Measurements from ENCODE around the gene GABBR1. TPM values are rescaled to one million over a fixed set of nuclear protein-coding genes. Genes with fewer than 3 reads are reported as not detected.

The GABBR1 gene
- polyA plus RNA-seq, 1 donor = 33.1 TPM

DNA sequence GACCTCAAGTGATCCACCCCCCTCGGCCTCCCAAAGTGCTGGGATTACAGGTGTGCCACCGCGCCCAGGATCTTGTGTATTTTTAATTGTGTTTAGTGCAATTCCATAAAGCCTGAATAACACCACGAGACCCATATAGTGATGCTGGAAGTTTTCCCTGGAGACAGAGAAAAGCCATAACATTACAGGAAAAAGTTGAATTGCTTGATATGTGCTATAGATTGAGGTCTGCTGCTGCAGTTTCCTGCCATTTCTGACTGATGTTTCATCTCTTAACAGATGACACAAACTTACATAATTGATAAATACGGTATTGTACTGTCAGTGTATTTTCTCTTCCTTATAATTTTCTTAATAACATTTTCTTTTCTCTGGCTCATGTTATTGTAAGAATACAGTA lies 66.1 kb downstream of the GABBR1 start:
- no peak for DNase-seq (ENCODE audit: low read depth)

DNA sequence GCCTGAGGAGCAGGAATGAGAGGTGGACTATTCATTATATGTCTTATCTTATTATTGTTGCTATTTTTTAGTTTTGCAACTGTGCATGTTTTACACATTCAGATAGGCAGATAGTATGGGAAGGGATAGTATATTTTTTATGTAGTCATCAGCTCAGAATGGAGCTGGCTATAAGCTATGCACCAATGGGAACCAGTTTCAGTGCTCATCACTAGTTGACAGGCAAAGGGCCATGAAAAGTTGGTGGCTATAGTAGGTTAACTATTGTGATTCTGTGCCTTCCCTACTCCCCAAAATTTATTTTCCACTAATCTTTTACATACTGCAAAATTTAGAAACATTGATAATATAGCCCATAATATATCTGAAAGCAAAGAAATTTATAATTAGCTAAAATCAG lies 68.1 kb downstream of the GABBR1 start:
- no peak for DNase-seq (ENCODE audit: low read depth)

DNA sequence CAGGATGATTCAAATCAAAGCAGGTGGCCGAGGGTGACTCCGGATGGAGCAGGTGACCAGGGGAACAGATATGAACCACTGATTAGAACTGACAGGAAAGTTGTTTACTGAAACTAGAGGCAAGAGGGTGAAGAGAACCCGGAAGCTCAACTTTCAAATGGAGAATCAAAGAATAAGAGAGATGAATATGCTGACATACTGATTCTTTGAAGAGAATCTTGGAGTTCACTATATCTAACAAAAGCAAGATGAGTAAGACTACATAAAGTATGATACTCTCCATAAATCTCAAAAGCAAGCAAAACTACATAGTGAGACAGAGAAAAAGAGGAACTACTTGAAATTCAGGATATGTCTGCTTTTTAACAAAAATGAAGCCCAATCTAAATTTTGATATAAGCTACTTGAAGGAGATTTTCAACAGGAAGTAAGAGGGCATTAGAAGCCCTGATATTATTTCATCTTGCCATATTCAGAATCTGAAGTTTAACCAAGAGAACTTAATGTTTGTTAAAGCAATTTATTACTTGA lies 69.5 kb downstream of the GABBR1 start:
- DNase-seq (ENCODE audit: low read depth) = no peak

DNA sequence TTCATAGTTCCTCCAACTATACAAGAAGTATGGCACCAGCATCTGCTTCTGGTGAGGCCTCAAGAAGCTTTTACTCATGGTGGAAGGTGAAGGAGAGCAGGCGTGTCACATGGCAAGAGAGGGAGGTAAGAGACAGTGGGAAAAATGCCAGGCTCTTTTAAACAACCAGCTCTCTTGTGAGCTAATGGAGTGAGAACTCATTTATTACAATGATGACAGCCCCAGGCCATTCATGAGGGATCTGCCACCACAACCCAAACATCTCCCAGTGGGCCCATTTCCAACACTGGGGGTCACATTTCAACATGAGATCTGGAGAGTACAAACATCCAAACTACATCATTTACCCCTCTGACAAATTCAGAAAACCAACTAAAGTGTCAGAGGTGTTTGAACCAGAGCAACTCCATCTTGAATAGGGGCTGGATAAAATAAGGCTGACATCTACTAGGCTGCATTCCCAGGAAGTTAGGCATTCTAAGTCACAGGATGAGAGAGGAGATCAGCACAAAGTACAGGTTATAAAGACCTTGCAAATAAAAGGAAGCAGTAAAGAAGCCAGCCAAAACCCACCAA lies 71.3 kb downstream of the GABBR1 start:
- DNase-seq (ENCODE audit: low read depth) = no peak

DNA sequence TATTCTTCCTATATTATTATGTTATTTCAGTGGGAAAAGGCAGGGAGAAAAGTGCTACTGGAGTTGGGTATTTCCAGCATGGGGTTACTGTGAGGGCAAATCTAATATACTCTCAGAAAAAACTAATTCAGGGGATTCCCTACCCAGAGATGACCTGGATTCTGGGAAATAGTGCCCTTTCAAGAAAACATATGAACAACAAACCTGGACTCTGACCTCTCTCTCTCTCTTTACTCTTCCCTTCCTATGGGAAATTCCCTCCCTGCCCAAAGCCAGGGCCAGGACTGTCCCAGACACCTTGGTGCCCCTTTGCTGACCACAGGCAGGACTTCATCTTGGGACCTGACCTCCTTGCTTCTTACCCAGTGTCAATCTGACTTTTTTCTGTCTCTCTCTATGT lies 71.9 kb downstream of the GABBR1 start:
- DNase-seq (ENCODE audit: low read depth) = no peak

DNA sequence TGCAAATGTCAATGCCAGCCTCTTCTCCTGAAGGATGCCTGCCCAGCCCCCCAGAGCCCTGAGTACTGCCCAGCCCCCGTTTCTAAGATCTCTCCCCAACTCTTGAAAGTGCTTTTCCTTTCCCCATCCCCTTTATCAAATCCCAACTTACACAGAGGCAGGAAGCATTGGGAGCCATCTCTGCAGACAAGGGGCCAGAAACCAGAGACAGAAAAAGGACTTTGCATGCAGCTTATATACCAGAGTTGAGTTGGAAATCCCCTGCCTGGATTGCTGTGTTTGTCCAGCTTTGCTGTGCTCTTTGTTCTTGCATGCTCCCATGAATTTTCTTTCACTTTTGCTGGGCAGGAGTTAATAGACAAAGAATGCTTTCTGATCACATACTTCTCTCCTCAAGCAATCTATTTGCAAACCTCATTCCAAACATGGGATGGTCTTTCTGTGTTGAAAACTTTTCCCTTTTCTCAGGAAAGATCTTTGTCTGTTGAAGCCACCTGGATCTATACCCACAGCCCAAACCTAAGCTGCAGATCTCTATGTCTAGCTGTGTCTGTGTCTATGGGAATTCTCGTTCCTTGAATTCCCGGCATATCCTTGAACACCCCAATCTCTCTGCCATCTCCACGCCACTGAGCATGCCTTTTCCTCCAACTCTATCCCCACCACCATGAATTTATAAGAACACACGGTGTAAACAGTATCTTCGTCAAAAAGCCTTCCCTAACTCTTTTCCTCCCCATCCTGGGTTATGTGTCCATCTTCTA lies 73.3 kb downstream of the GABBR1 start, which contains the start of gene UBD:
UBD (minus strand) TSS at position 209 of the 764 bp plus-strand sequence; CDS start at position 178, 31 bp downstream.
- no peak for DNase-seq (ENCODE audit: low read depth)

DNA sequence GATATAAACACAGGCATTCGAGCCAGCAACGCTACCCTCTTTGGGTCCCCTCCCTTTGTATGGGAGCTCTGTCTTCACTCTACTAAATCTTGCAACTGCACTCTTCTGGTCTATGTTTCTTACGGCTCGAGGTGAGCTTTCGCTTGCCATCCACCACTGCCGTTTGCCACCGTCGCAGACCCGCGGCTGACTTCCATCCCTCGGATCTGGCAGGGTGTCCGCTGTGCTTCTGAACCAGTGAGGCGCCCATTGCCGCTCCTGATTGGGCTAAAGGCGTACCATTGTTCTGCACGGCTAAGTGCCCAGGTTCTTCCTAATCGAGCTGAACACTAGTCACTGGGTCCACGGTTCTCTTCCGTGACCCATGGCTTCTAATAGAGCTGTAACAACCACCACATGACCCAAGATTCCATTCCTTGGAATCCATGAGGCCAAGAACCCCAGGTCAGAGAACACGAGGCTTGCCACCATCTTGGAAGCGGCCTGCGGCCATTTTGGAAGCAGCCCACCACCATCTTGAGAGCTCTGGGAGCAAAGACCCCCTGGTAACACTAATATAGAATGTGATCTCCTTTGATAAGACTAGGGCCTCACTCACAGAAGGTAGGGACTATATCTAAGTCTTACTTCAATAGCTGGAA lies 74.4 kb downstream of the GABBR1 start:
- no peak for DNase-seq (ENCODE audit: low read depth)

DNA sequence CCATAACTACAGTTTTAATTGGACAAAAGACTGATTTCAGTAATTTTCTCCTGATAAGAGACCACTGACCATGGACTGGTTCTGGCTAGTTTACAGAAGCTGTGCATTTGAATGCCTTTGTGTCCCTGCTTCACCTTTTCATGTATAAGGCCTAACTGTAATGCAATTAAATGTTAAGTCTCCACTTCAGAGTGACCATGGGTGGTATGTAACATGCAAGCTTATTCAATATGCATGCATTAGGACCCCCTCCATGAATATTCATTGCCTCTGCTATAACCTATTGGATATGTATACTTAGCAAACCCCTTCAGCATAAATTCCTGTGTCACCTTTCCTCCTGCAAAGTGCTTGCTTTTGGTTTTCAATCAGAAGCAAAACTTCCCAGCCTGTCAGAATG lies 75.7 kb downstream of the GABBR1 start:
- DNase-seq (ENCODE audit: low read depth) = no peak

DNA sequence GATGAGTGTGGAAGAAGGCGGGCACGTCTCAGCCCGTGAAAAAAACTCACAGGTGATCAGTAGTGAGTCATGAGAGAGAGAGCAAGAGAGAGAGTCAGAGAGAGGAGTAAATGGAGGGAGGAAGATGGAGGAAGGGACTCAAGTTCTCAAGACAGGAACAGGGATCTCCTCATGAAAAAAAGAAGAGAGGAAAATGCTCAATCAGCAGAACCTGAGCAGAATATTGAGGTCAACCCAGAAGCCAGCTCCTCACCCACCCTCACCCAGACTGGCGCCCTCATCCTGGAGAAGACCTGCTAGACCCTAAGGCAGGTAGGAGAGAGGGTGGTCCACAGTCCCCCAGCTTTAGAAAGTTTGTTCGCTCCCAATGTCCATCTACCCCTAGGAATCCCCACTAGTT lies 78.2 kb downstream of the GABBR1 start:
- no peak for DNase-seq (ENCODE audit: low read depth)

DNA sequence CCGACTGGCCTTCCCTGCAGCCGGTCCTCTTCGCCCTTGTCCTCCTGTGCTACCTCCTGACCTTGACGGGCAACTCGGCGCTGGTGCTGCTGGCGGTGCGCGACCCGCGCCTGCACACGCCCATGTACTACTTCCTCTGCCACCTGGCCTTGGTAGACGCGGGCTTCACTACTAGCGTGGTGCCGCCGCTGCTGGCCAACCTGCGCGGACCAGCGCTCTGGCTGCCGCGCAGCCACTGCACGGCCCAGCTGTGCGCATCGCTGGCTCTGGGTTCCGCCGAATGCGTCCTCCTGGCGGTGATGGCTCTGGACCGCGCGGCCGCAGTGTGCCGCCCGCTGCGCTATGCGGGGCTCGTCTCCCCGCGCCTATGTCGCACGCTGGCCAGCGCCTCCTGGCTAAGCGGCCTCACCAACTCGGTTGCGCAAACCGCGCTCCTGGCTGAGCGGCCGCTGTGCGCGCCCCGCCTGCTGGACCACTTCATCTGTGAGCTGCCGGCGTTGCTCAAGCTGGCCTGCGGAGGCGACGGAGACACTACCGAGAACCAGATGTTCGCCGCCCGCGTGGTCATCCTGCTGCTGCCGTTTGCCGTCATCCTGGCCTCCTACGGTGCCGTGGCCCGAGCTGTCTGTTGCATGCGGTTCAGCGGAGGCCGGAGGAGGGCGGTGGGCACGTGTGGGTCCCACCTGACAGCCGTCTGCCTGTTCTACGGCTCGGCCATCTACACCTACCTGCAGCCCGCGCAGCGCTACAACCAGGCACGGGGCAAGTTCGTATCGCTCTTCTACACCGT lies 79.5 kb downstream of the GABBR1 start:
- peak; percentile 8 for DNase-seq (ENCODE audit: low read depth)

DNA sequence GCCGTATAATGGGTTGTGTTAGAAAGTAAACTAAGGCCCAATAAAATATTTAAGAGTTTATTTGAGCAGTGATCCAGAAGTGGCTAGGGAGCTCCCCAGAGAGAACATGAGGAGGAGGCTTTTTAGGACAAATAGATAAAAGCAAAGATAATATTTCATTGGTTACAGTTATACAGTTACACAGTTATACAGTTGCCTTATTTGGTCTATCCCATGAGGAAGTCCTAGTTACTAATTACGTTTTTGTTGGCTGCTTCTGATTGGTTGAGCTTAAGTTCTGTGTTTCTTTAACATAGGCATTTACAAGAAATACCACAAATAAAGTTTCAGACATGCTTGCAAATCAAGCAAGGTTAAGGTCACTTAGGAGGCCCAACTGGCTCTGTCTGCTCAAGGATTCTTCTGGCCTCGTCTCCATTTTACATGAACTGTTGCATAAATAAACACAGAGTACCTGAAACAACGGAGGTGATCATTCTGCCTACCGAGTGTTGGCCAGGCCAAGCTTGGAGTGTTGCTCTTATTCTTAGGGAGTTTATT lies 80.4 kb downstream of the GABBR1 start:
- peak; percentile 39 for DNase-seq (ENCODE audit: low read depth)

DNA sequence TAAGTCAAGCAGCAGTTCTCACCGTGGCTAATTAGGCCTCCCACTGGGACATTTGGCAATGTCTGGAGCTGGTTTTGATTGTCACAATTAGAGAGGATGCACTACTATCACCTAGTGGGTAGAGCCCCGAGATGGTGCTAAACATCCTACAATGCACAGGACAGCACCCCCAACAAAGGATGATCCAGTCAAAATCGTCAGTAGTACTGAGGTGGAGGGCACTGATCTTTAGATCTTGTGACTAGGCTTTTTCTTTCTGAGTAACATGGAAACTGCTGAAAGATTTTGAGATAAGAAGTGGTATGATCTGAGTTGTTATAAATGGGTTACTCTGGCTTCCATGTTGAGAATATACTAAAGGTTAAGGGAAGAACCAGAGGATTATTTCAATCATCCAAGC lies 85.4 kb downstream of the GABBR1 start:
- DNase-seq (ENCODE audit: low read depth) = no peak

DNA sequence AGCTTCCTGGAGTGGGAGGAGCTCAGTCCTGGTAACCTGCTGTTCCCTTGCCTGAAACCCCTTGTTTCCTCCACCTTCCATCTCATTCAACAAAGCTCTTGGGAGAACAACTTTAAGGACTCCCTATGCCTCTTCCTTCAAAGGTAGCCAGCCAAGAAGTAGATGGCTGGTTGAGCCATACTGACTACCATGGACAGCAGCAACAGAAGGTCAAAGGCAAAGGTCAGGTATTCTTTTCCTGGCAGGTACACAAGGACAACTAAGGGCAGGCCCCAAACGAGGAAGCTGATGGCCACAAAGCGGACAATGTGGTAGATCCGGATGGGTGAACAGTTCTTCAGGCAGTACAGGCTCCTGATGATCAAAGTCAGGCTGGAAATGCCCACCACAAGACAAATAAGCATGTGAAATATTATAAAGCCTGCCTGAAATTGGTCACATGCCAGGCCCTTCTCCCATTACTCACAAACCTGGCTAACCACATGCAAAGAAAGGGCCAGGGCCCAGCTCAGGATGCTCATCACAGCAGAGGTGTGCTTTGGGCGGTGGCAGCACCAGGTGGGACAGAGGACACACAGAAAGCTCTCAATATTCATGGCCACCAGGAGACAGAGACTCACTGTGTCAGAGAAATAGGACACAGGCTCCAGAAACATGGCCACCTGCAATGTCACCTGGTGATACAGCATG lies 95.1 kb downstream of the GABBR1 start:
- no peak for DNase-seq (ENCODE audit: low read depth)

DNA sequence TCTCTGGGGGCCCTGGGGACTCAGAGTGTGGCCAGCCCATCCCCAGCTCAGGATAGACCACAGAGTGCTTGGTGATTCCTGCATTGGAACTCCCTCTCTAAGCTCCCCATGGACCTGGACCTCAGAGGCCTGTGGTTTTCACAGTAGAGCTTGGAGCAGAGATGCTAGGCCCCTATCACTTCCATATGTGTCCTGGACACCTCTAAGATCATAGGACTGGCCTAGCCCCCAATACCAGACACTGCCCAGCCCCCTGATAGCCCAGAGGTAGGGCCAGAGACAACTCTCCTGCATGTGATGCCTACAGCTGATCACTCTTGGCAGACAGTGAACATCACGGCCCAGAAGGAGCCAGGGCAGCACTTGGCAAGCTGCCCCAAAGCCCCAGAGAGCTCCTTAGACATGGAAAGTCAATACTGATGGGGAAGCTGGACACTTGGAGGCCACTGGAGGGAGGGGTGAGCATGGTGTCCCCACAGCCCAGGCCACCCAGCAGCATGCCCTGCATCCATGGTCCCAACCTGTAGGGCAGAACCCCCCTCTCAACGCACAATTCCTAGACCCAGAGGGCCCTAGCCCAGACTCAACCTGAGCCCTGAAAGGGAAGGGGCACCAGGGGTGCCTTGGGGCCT lies 100.5 kb downstream of the GABBR1 start:
- no peak for DNase-seq (ENCODE audit: low read depth)

DNA sequence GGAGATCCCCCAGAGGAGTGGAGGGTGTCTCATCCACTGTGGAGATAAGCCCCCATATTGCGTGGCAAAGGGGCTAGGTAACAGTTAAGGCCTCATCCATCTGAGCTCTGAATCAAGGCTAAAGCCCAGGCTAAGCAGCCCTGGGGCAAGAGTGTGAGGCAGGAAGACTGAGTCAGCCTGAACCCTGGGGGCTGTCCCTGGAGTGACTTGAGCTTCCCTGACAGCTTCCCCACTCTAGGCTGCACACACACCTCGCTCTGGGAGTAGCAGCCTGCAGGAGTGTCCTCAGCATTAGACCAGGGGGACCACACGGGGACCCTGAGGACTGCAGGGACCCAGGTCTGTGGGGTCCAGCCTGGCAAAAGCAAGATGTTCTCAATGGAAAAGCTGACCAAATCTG lies 101.3 kb downstream of the GABBR1 start:
- DNase-seq (ENCODE audit: low read depth) = no peak

DNA sequence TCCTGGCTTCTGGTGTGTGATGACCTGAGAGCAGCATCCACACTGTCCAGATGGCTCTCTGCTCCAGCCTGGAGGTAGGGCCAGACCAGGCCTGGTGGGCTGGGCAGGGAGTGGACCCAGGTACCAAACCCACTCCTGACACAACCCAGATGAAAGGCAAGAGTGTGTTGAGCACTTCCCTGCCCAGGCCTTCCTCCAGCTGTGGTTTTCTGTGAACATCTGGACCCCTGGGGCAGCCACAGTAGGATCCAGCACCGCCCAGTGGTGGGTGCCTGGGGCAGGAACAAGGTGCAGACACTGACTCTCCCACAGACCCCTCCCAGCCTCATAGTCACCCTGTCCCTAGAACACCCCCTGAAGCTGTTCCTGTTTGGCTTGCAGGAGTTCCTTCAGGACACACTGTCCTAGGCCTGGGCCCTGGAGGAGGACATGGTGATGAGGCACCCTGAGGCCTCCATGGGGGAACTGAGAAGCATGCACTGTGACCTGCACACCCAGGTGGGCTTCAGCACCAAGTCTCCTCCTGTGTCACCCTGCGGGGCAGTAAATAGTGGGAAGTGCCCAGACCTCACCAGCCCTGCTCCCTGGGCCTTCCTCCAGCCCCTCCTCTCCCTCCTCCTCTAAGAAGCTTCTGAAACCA lies 102.2 kb downstream of the GABBR1 start:
- DNase-seq (ENCODE audit: low read depth) = no peak

DNA sequence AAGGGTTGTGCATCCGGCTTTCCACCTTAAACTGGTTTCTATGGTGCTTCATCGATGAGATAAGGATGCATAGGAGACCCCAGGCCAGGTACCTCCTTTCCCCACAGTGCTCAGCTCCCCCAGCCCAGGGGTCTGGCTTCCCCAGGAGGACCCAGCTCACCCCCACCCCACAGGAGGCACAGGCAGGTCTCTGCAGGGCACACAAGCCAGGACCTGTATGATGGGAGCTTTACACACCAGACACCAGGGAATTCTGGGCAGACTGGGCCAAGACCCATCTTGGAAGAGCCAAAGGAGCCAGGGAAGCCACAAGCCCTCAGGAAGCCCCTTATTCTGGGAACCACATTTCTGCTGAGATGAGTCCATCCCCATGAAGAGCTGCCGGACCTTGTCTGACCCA lies 103.0 kb downstream of the GABBR1 start:
- DNase-seq (ENCODE audit: low read depth) = no peak

DNA sequence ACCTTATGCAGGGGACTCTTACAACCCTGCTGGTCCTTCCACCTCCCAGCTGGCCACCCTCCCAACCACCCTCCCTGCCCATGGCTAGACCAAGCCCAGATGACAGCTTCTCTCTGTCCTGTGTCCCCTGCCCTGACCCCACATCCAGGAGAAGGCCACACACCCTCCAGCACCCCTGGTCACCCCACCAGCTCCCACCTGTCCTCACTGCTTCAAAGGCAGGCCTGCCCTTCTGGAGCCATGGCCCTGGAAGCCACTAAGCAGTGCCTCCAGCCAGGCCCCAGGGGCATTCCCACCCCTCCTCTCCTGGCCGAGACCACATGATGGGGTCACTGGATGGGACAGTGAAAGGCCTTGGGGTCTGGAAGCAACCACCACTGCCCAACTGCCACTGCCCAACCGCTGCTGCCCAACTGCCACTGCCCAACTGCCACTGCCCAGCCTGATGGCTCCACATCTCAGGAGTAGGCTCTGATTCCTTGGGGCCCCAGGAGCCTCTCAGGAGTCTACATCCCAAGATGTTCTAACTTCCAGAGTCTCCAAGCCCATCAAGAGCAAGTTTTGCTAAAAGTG lies 103.9 kb downstream of the GABBR1 start:
- no peak for DNase-seq (ENCODE audit: low read depth)

DNA sequence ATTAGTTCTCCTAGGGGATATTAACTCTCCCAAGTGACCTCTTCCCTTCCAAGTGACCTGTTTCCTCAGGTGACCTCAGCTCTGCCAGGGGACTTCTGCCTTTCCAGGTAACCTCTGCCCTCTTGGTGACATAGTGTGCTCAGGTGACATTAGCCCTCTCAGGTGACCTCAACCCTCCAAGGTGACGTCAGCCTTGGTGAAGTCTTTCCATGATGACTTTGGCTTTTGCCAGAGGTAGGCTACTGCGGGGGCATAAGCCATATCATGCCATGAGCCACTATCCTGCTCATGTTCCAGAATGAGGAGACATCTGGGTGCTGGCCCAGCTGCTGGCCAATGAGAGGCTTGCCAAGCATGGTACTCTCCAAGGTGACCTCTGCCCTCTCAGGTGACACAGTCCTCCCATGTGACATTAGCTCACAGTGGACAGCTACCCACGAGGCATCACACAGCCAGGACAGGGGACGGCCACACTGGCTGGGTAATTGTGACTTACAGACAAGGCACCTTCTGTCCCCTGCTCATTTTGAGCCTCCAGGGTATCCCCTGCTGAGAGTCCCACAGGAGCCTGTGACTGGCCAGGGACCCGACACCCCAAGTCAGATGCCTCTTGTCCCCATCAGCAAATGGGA lies 104.6 kb downstream of the GABBR1 start:
- no peak for DNase-seq (ENCODE audit: low read depth)

Data from forelimb muscle (tissue), 1 donor.